K562 (cell line): ENCODE results near the gene FAF2. TPM values are rescaled to one million over a fixed set of nuclear protein-coding genes. Genes with fewer than 3 reads are reported as not detected.

Experiments
- BRCA1 ChIP-seq, 2 experiments: fragments of 450-650 bp in 1 of 2; sonication (generic) in 1 of 2; formaldehyde crosslinking in 1 of 2; IDR thresholded peaks; 2 replicates each; pipeline versions ENCODE4 v1.5.0 to v1.6.1; 2017 to 2020; ENCODE audit warnings: mild to moderate bottlenecking in 1 of 2, missing genetic modification reagents in 1 of 2
- CCAR2 ChIP-seq: fragments of 200-400 bp; formaldehyde crosslinking; IDR thresholded peaks from 2 replicates; pipeline ENCODE4 v1.6.1; 2017; ENCODE audit warnings: mild to moderate bottlenecking, low read depth, low read length
- ELK3 ChIP-seq: fragments of 450-650 bp; formaldehyde crosslinking; IDR thresholded peaks from 2 replicates; pipeline ENCODE4 v1.4.0; 2020; ENCODE audit warnings: mild to moderate bottlenecking
- ERF ChIP-seq: fragments of 450-650 bp; formaldehyde crosslinking; IDR thresholded peaks from 2 replicates; pipeline ENCODE4 v1.4.0; 2020; ENCODE audit warnings: mild to moderate bottlenecking, mixed read lengths
- HNRNPK ChIP-seq: fragments of 200-400 bp; formaldehyde crosslinking; IDR thresholded peaks from one replicate; pipeline ENCODE4 v1.6.1; 2018; ENCODE audit warnings: mild to moderate bottlenecking, low read depth, low read length; ENCODE audit not compliant: poor library complexity, severe bottlenecking
- KAT8 ChIP-seq: fragments of 450-650 bp; IDR thresholded peaks from 2 replicates; pipeline ENCODE4 v1.6.1; 2016; ENCODE audit warnings: low read depth, mild to moderate bottlenecking
- KDM5B ChIP-seq: fragments of 200-600 bp; sonication (generic); IDR thresholded peaks from 2 replicates; pipeline ENCODE4 v1.6.1; 2012; ENCODE audit warnings: low read depth, mild to moderate bottlenecking, moderate library complexity, low read length, control low read depth, inconsistent platforms; ENCODE audit not compliant: insufficient replicate concordance
- MBD2 ChIP-seq: sonication (generic); IDR thresholded peaks from 2 replicates; pipeline ENCODE4 v1.6.1; 2016; ENCODE audit warnings: low read depth, borderline replicate concordance
- MXD1 ChIP-seq: fragments of 250-450 bp; sonication (Bioruptor Pico); IDR thresholded peaks from 2 replicates; pipeline ENCODE4 v1.8.0; 2021; ENCODE audit warnings: borderline replicate concordance, mild to moderate bottlenecking, moderate library complexity; ENCODE audit not compliant: poor library complexity, severe bottlenecking
- NELFE ChIP-seq: IDR thresholded peaks from 2 replicates; pipeline ENCODE4 v1.6.1; 2011; ENCODE audit warnings: mild to moderate bottlenecking; ENCODE audit not compliant: insufficient read depth, insufficient read length
- PCBP1 ChIP-seq: fragments of 200-400 bp; formaldehyde crosslinking; IDR thresholded peaks from 2 replicates; pipeline ENCODE4 v1.6.1; 2018; ENCODE audit warnings: mild to moderate bottlenecking, low read depth, low read length; ENCODE audit not compliant: poor library complexity, severe bottlenecking
- RBM14 ChIP-seq: fragments of 200-400 bp; formaldehyde crosslinking; IDR thresholded peaks from 2 replicates; pipeline ENCODE4 v1.6.1; 2018; ENCODE audit warnings: low read depth, mild to moderate bottlenecking, low read length, moderate library complexity, borderline replicate concordance; ENCODE audit not compliant: insufficient read depth
- RBM22 ChIP-seq: fragments of 200-400 bp; formaldehyde crosslinking; IDR thresholded peaks from 2 replicates; pipeline ENCODE4 v1.6.1; 2018; ENCODE audit warnings: low read length, low read depth; ENCODE audit not compliant: poor library complexity, severe bottlenecking
- RFX5 ChIP-seq: IDR thresholded peaks from 2 replicates; pipeline ENCODE4 v1.6.1; 2011; ENCODE audit warnings: low read depth, mild to moderate bottlenecking, improper control_type of control experiment, low read length
- SP1 ChIP-seq: sonication (generic); formaldehyde crosslinking; IDR thresholded peaks from 2 replicates; pipeline ENCODE4 v1.8.1; 2022; ENCODE audit warnings: mild to moderate bottlenecking, missing genetic modification reagents
- SUPT5H ChIP-seq: fragments of 450-650 bp; IDR thresholded peaks from 2 replicates; pipeline ENCODE4 v1.6.1; 2016
- TARDBP ChIP-seq: fragments of 450-650 bp; IDR thresholded peaks from 2 replicates; pipeline ENCODE4 v1.6.1; 2016
- TOE1 ChIP-seq, 2 experiments: fragments of 450-650 bp in 1 of 2; sonication (generic) in 1 of 2; formaldehyde crosslinking in 1 of 2; IDR thresholded peaks; 2 replicates each; pipeline versions ENCODE4 v1.7.1 to v1.8.0; 2016 to 2022; ENCODE audit warnings: borderline replicate concordance in 2 of 2, mild to moderate bottlenecking in 2 of 2, antibody characterized with exemption in 1 of 2, inconsistent platforms in 1 of 2, low read depth in 1 of 2, missing genetic modification reagents in 1 of 2, moderate library complexity in 1 of 2
- U2AF1 ChIP-seq: fragments of 200-400 bp; formaldehyde crosslinking; optimal IDR thresholded peaks from 2 replicates; pipeline ENCODE3; 2017; ENCODE audit warnings: mild to moderate bottlenecking, low read depth, low read length, moderate library complexity
- XRCC3 ChIP-seq: fragments of 450-650 bp; IDR thresholded peaks from 2 replicates; pipeline ENCODE4 v1.6.1; 2017; ENCODE audit warnings: mild to moderate bottlenecking, moderate library complexity
- ZBTB12 ChIP-seq: fragments of 250-450 bp; sonication (Bioruptor Pico); IDR thresholded peaks from 2 replicates; pipeline ENCODE4 v1.4.0; 2020
- ZNF239 ChIP-seq: fragments of 250-450 bp; sonication (Bioruptor Pico); IDR thresholded peaks from 2 replicates; pipeline ENCODE4 v1.4.0; 2020; ENCODE audit warnings: mild to moderate bottlenecking
- ZNF717 ChIP-seq: fragments of 250-450 bp; sonication (Bioruptor Pico); IDR thresholded peaks from 2 replicates; pipeline ENCODE4 v1.5.0; 2021
- ZSCAN32 ChIP-seq: fragments of 450-650 bp; formaldehyde crosslinking; IDR thresholded peaks from 2 replicates; pipeline ENCODE4 v1.4.0; 2020; ENCODE audit warnings: mild to moderate bottlenecking, moderate library complexity
- polyA plus RNA-seq, 8 experiments: library from polyadenylated mRNA; depleted of rRNA in 4 of 8; stranded (reverse) in 5 of 8; unstranded in 3 of 8; fragments of >200 nt; fragmentation: Nextera tagmentation in 2 of 8; fragmentation: Illumina TruSeq in 1 of 8; extraction: Ambion mirVana in 2 of 8; extraction: Trizol in 1 of 8; gene quantifications; 2 replicates each; pipeline versions ENCODE4 v1.2.1 to v1.2.3, GENCODE V29; 2011 to 2014; ENCODE audit warnings: inconsistent platforms in 1 of 8, missing spikeins in 1 of 8
- total RNA-seq, 7 experiments: library from RNA; depleted of rRNA in 6 of 7; stranded (reverse); fragments of >200 nt in 6 of 7; fragmentation: Illumina TruSeq in 2 of 7; extraction: Trizol in 2 of 7; gene quantifications; 2 replicates each; pipeline versions ENCODE4 v1.2.1 to v1.2.3, GENCODE V29; 2011 to 2021; ENCODE audit warnings: low replicate concordance in 1 of 7

The FAF2 gene
- total and polyA plus RNA-seq, 9 of the 15 experiments (the other 6 are each of a cell fraction or from before 2014, with no cell fraction given), result 25.0 to 44.6 (median 36.1) TPM

- TF ChIP-seq MXD1 (CRISPR knock-in tag), result no peak
- TF ChIP-seq RBM22, result peak; percentile 53
- no peak for TF ChIP-seq SUPT5H
- no peak for TF ChIP-seq ELK3 (CRISPR knock-in tag)
- no peak for TF ChIP-seq BRCA1 (IDR thresholded peaks at IDR 0.05)
- no peak for TF ChIP-seq BRCA1 (CRISPR knock-in tag; IDR thresholded peaks at IDR 0.05)
- no peak for TF ChIP-seq RFX5
- no peak for TF ChIP-seq NELFE
- TF ChIP-seq ZBTB12 (CRISPR knock-in tag), result peak; percentile 84
- no peak for TF ChIP-seq ZNF717 (CRISPR knock-in tag)
- no peak for TF ChIP-seq KAT8
- TF ChIP-seq CCAR2, result no peak
- peak; percentile 79; the same call in 1 of the 2 replicates for TF ChIP-seq ERF
- TF ChIP-seq XRCC3, result no peak
- TF ChIP-seq SP1 (CRISPR knock-in tag), result no peak
- no peak for TF ChIP-seq HNRNPK
- peak; percentile 18; the same call in 1 of the 2 replicates for TF ChIP-seq MBD2
- no peak for TF ChIP-seq TARDBP
- TF ChIP-seq KDM5B, result peak; percentile 34
- TF ChIP-seq U2AF1, result no peak
- TF ChIP-seq TOE1 (IDR thresholded peaks at IDR 0.05; ENCODE audit: borderline replicate concordance), result no peak
- no peak for TF ChIP-seq TOE1 (CRISPR knock-in tag; IDR thresholded peaks at IDR 0.05; ENCODE audit: borderline replicate concordance, low read depth)
- no peak for TF ChIP-seq PCBP1
- TF ChIP-seq RBM14, result no peak
- TF ChIP-seq ZSCAN32 (CRISPR knock-in tag), result no peak
- no peak; the same call in 1 of the 2 replicates for TF ChIP-seq ZNF239 (CRISPR knock-in tag)
These were observed 31.9 kb upstream of the FAF2 start, which contains the start of gene CLTB (continued) for GRCh38 chr5:176415952-176416924.
